Measurements from ENCODE around the gene CCDC15.
A peak's percentile ranks its signal among the peaks of the same experiment; 100 is the strongest.

The CCDC15 gene

DNA sequence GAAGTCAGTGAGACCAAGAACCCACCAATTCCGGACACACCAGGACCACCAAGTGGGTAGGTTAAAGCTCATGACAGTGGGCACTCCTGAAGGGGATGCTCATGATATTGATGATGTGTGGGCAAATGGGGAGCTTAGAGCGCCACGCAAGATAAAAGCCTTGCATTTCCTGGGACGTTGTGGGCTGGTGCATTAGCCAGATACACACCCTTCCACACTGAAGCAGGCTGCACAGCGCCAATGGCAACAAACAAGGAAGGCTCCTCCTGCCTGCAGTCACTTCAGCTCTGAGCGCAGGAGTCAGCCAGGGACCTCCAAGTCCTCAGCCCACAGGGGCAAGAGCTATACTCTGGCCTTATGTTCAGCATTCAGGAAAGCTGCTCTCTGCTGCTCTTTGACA lies 136.8 kb downstream of the CCDC15 start:
- peak overlapping the region; percentile 80 for H3K27ac ChIP-seq
- no peak for DNase-seq (ENCODE audit: low read depth, low spot score)
